Activated CD4-positive, alpha-beta T cell treated with anti-CD3 and anti-CD28 coated beads, Interleukin-2, amount 50 U/mL, for 4 hours (primary cell): ENCODE data around the gene ANP32A.

Source experiments
- DNase-seq, 2 experiments: peaks; one replicate each; pipeline ENCODE4 v3.0.0-alpha.2; 2020

Gene ANP32A

DNA sequence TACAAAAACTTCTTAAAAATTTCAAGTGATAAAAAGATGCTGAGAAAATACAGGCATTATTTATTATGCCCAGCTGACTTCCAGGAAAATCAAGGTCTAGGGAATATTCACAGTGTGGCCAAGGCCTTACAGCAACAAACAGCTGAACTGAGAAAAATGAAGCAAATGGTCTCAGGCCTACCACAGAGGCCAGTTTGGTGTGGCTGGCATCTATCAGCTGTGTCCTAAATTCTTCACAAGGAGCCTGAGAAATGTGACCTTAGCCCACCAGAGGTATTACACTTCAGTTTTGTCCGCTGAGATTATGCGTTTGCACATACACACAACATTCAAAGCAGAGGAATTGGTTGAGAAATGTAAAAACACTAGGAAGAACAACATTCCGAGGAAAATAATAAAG is 77.4 kb downstream of the ANP32A start:
- no peak for DNase-seq

DNA sequence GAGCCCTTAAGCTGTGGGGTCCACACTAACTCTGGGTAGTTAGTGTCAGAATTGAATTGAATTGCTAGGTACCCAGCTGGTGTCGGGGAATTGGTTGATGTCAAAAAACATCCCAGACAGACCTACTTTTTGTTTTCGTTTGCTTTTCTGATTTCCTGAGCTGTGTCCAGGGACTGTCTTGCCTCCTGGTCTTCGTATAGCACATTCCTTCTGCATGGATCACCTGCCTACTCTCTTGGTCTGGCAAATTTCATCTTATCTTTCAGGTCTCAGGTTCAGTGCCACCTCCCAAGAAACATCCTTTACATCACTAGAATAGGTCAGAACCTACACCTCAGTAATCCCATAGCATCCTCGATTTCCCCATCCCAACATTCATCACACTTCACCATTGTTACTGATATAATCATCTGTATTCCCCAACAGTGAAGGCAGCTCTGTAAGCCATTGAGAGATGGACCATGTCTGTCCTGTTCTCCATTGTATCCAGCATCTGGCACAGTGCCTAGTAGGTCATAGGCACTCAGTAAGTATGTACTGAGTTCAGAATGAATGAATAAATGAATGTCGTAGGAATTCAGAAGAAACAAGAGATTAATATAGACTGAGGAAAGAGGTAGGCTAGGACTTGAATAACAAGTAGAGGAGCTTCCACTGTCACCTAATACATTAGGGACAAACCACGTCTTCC is 81.2 kb downstream of the ANP32A start:
- no peak for DNase-seq

DNA sequence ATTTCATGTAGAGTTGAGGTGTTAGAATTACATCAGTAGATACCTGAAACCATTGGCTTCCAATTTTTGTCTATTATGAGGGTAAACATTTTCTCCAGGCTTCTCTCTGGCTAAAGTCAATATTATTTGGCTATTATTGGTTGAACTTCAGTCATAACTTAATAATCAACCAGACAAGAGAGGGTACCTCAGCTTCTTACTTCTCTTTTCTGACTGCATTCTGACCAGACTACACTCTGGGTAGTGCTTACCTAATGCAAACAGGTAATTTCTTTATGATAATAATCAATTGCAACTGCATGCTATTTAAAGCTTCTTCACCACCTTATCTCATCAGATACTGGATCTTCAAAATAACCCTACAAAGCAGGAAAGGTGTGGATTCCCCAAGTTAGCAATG is 85.1 kb downstream of the ANP32A start:
- DNase-seq = no peak

DNA sequence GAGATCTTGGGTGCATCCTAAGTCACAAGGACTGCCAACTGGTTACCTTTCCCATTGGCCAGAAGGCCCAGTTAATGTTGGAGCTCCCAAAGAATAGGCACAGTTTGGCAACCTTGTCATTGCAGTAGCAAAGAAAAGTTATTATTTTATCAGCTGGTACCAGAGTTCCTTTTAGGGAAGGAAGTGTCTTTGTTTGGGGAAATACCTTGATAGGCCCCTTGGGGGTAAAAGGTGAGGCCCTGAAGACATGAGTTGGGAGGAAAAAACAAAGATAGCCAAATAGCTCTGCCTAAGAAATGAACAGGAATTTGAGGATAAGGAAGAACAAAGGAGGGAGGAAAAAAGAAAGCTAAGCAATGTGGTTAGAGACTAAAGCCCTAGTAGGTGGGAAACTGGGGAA is 85.8 kb downstream of the ANP32A start:
- DNase-seq = no peak

DNA sequence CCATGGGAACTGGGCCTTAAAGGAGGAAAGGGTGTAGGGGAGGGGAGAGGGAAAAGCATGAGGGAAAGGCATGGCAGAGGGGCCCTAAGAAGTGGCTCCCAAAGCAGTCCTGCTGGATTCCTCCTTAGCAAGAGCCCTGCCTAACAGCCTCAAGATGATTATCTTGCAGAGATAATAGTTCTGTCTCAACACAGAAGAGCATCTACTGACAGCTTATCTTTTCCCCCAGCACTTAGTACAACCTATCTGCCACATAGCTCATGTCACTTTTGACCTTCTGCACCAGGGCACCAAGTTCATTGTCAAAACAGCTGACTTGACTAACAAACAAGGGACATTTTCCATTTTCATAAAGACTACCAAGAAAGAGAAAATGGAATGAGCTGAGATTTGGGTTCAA is 86.3 kb downstream of the ANP32A start:
- no peak for DNase-seq

DNA sequence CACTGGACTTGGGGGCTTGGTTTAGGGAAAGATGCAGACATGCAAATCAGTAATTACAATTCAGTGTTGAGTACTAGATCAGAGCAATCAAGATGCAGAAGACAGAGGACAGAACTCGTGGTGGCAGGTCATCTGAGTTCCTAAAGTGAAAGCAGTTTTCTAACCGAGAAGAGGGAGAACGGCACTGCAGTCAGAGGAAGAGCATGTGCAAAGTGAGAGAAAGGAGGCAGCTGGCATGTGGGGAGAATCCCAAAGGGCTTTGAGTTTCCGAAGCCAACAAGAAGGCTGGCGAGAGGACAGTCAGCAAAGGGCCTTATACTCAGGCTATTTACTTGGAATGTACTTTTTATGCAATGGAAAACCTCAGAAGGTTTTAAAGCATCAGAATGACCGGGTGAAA is 87.0 kb downstream of the ANP32A start:
- DNase-seq = no peak

DNA sequence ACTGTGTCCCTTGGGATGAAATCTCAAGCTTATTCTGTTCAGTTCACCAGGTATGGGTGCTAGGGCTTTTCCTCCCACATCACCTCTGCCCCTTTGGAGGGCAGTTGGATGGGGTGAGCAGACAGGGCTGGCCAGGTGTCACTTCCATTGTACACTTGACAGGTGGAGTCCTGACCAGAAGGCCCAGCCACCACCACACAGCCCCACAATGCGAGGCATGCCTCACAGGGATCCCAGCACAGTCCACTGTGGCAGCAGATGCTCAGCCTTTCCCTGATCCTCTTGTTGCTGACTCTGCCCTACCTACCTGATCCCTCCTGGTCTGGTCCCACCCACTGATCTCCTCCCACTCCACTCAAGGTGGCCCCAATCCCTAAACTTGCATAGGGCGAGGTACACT is 88.2 kb downstream of the ANP32A start:
- DNase-seq = no peak

DNA sequence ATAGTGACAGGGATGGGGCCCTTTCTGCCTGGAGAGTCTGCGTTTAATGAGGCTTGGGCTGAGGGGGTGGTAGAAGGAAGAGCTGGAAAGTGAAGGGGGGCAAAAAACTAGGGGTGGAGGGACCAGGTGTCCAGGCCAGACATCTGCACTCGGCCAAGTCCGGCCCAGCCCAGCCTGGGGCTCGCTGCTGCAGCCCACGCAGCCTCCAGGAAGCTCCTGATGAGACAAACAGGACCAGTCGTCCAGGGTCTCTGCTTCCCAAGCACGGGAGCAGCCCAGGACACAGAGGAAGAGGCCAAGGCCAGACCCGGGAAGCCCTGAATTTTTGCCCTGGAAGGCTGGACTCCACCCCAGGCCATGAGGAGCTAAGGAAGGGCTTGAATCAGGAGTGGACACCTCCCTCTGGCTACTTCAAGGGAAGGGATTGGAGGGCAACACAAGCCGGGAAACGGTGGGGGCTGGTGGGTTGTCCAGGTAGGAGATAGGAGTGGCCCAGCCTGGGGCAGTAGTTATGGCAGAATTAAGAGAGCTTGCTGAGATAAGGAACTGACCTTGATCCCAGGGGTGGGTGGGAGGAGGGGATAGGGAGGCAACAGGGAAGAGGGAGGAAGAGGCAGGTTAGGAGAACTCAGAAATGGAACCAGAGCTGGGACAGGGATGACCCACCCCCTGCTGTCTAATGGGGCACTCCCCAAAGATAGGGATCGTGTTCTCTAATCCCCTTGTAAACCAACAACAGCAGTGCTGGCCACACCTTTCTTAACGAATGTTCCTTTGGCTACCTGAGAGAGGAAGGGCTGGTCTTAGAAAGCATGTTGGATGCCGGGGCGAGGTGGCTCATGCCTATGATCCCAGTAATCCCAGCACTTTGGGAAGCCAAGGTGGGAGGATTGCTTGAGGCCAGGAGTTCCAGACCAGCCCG is 89.5 kb downstream of the ANP32A start:
- DNase-seq = no peak

DNA sequence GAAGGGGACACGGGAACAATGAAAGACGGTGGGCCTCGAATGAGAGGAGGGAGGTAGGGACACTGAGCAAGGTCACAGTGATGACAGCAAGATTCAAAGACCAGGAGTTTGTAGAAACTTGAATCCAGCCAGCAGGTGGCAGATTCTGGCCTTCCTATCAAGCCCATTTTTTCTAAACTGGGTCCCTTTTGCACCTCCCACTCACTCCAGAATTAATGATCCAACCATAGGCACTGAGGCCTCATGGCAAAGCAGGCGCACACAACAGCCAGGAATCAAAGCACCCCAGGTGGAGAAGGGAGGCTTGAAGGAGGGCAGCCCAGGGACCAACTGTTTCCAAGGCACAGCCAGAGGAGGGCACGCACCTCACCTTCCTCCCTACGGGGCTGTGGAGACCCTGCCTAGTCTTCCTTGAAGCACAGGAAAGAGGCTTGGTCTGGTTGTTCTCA is 90.2 kb downstream of the ANP32A start:
- DNase-seq = no peak

DNA sequence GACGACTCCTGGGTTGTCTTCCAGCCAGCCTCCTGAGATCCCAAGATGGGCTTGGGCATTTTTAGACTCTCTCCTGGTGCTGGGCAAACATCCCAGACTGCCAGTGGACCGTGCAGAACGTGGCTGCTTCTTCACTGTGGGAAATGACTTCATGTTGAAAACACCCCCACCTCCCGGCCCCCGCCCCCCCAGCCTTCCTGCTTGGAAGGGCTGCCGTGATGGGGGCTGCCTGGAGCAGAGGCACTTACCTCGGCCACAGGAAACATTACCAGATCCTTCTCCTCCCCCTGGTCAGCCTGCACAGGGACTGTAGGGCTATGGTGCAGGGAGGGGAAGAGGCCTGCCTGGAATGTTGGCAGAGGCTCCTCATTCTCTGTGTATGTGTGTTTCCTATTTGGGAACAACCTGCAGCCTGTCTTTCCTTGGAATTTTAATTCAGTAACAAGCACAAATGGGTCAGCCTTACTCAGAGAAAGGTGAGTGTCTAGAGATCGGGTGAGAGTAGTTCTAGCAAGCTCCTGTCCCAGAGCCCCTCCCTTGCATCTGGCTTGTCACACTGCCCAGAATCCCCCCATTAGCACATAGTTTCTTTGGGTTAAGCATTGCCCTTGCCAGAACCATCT is 90.8 kb downstream of the ANP32A start:
- no peak for DNase-seq
